ENCODE measurements around the gene PLEKHJ1. TPM values are rescaled to one million over a fixed set of nuclear protein-coding genes. Genes with fewer than 3 reads are reported as not detected.

PLEKHJ1 gene
- total and polyA plus RNA-seq, 2 of the 8 experiments (the other 6 are each of a cell fraction or from before 2014, with no cell fraction given): 135 to 187 TPM

GRCh38 chr19:2197270-2197669, 38.9 kb downstream of the PLEKHJ1 start:
- Histone ChIP-seq H2BK5ac (ENCODE audit: low read depth, low read length) (no peak overlapping the region), H3K79me1 (ENCODE audit: low read depth, low read length) (peaks cover 16% of the 10 kb centered on the region; the same call in 1 of the 2 replicates), H2AK5ac (ENCODE audit: low read depth, low read length) (no peak overlapping the region), H3K18ac (ENCODE audit: extremely low read depth, low read length) (no peak overlapping the region), H2BK15ac (ENCODE audit: low read length) (no peak overlapping the region), H3K36me3 (ENCODE audit: control insufficient read depth in 2 of 4, insufficient read depth in 4 of 4, low read length in 3 of 4) (peaks cover 0 to 15% (median 5%) of the 10 kb centered on the region in 4 experiments; a peak in 4 of 8 replicates), H2BK12ac (ENCODE audit: low read depth, low read length) (no peak overlapping the region), H3K27ac (ENCODE audit: low read depth, low read length) (0 out of 2 replicates have a peak overlapping the region, but pooled peaks have one; percentile 10), H4K5ac (ENCODE audit: insufficient read length, low read depth, low read length) (no peak overlapping the region), H2BK20ac (ENCODE audit: low read length) (no peak overlapping the region), H2BK120ac (replicated peaks; ENCODE audit: low read depth, low read length) (no peak overlapping the region), H3K56ac (replicated peaks; ENCODE audit: insufficient read length, low read depth, low read length) (no peak overlapping the region), H2AFZ (ENCODE audit: low read length) (no peak overlapping the region), H3K14ac (ENCODE audit: insufficient read length) (no peak overlapping the region), H3K4me2 (ENCODE audit: insufficient read depth in 1 of 2, low read depth in 2 of 2, low read length in 2 of 2) (no peak overlapping the region), H4K8ac (ENCODE audit: extremely low read depth, insufficient read depth, low read length) (peak overlapping the region; percentile 68; the same call in 1 of the 2 replicates), H3K9ac (replicated peaks in 1 of 4; ENCODE audit: extremely low read depth in 1 of 4, low read depth in 3 of 4, low read length in 3 of 4) (no peak overlapping the region), H3K79me2 (ENCODE audit: control insufficient read depth in 1 of 2, insufficient read depth in 2 of 2, low read length in 2 of 2) (peaks cover 0 to 24% of the 10 kb centered on the region in 2 experiments; a peak in 2 of 4 replicates), H3K4me1 (replicated peaks in 1 of 4; ENCODE audit: control insufficient read depth in 3 of 4, insufficient read depth in 4 of 4, low read length in 3 of 4) (no peaks in the 10 kb centered on the region), H3K4ac (replicated peaks; ENCODE audit: insufficient read length, low read depth, low read length) (no peak overlapping the region), H3K27me3 (replicated peaks in 1 of 4; ENCODE audit: control insufficient read depth in 3 of 4, extremely low read depth in 1 of 4, insufficient read depth in 3 of 4, low read length in 3 of 4) (no peaks in the 10 kb centered on the region), H3K23ac (ENCODE audit: insufficient read length) (no peak overlapping the region), H3K23me2 (ENCODE audit: low read depth, low read length) (no peaks in the 10 kb centered on the region), H3K9me3 (ENCODE audit: insufficient read depth in 2 of 2, low read depth in 1 of 2, low read length in 1 of 2) (peaks cover 4% of the 10 kb centered on the region in 2 experiments; a peak in 2 of 4 replicates), H4K91ac (replicated peaks; ENCODE audit: insufficient read length, low read length) (no peak overlapping the region), H3K4me3 (ENCODE audit: extremely low read depth in 1 of 4, insufficient read depth in 2 of 4, low read depth in 3 of 4, low read length in 4 of 4) (no peak overlapping the region), H4K20me1 (replicated peaks in 1 of 2; ENCODE audit: control insufficient read depth in 1 of 2, insufficient read depth in 2 of 2, low read length in 2 of 2) (peaks cover 10 to 33% of the 10 kb centered on the region in 2 experiments)
- DNase-seq (ENCODE audit: low read depth in 1 of 2, low spot score in 2 of 2) (no peak), FAIRE-seq (no peak)
- ChIA-PET CTCF (ENCODE audit: partially characterized antibody) (interaction anchor here (1.0 to 5.1 kb wide), 3 partner anchors 17 to 43 kb away, joined by 3 to 50 read pairs (median 5); no protein-coding TSS in a partner anchor), POLR2A (ENCODE audit: partially characterized antibody) (no interaction called here)
- WGBS, 2 experiments (ENCODE audit: extremely low coverage in 1 of 2, insufficient coverage in 1 of 2, insufficient read length in 1 of 2, insufficient replicate concordance in 2 of 2, low coverage in 1 of 2, low lambda C conversion rate in 2 of 2, missing lambda C conversion rate in 1 of 2): 98% methylated on average over 14 of the region's 15 CpGs; no CpG with 5 or more reads in 1 of the 2 experiments
- TF ChIP-seq HDAC6 (IDR thresholded peaks at IDR 0.05; ENCODE audit: low read depth, low read length) (no peak), CBX5 (IDR thresholded peaks at IDR 0.05; ENCODE audit: low read depth, low read length) (no peak), RFX5 (IDR thresholded peaks at IDR 0.05; ENCODE audit: borderline replicate concordance, low read depth, low read length) (no peak), SP2 (IDR thresholded peaks at IDR 0.05; ENCODE audit: low read length) (no peak), RBBP5 (IDR thresholded peaks at IDR 0.05; ENCODE audit: borderline replicate concordance, low read depth, low read length) (no peak), ATF3 (IDR thresholded peaks at IDR 0.05; ENCODE audit: insufficient read depth, low read depth, low read length) (no peak), SIX5 (IDR thresholded peaks at IDR 0.05; ENCODE audit: low read depth, low read length) (no peak), SIRT6 (IDR thresholded peaks at IDR 0.05; ENCODE audit: low read length) (no peak), TBP (IDR thresholded peaks at IDR 0.05; ENCODE audit: low read depth, low read length) (no peak), SP1 (IDR thresholded peaks at IDR 0.05; ENCODE audit: low read depth, low read length) (no peak), E2F6 (IDR thresholded peaks at IDR 0.05) (no peak), YY1 (IDR thresholded peaks at IDR 0.05; ENCODE audit: low read depth, low read length) (no peak), JUN (IDR thresholded peaks at IDR 0.05; ENCODE audit: low read depth, low read length) (no peak), TAF1 (IDR thresholded peaks at IDR 0.05; ENCODE audit: low read depth, low read length) (no peak)
